Measurements from ENCODE around the gene SRSF1.

DNA sequence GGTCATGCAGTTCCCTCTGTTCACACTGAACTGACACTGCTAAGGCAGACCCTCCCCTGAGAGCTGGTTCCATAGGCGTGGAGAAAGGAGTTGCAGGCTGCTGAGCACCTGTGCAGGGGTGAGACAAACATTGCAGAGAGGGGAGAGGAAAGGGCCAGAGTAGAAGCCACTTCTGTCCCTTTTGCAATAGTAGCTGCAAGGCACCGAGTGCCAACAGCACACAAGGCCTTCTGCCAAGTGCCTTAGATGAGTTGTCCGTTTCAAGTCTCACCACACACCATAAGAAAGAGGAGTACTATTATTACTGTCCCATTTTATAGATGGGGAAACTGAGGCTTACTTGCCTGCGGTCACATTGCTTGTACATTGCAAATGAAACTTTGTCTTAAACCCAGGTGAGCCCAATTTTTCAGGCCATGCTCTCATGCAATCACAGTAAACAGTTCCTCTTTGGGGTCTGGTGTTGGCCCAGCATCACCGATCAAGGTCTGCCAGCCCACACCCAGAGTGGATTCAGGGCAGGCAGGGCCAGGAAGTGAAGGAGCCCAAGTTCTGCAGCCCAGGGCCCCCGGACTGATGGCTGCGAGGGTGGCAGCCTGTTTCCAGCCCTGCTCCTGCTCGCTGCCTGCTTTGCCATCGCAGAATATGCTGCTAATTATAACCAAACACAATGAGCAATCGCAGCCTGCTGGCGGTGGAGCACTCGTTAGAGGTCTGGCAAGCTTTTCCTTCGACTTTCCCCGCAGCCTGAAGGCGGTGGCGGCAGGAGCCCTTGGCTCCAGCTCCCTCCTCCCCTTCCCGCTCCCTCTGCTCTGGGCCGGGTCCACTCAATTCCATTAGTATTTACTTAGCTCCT, 39.4 kb upstream of the SRSF1 start:
- no peak for TF ChIP-seq CTCF (conservative IDR thresholded peaks at IDR 0.05; ENCODE audit: low read length)
- no peak for TF ChIP-seq EZH2phosphoT487 (IDR thresholded peaks at IDR 0.05; ENCODE audit: borderline replicate concordance)
